Measurements from ENCODE around the gene KHDC1.
"Not testable (repeated sequence)": the region's sequence is repeated elsewhere in the genome, so short reads cannot be mapped to it uniquely, and the experiment has no call there.

The KHDC1 gene

GRCh38 chr6:73248192-73248903 is 14.6 kb downstream of the KHDC1 start:
- DNase-seq = no peak

GRCh38 chr6:73242001-73242400 is 21.0 kb downstream of the KHDC1 start:
- DNase-seq = no peak

- DNase-seq = no peak
Observed at GRCh38 chr6:73240730-73241129, 22.3 kb downstream of the KHDC1 start.

- no peak for DNase-seq
Observed at GRCh38 chr6:73236144-73236750, 26.7 kb downstream of the KHDC1 start.

GRCh38 chr6:73234733-73235132 is 28.3 kb downstream of the KHDC1 start:
- DNase-seq = no peak

GRCh38 chr6:73233971-73234370 is 29.0 kb downstream of the KHDC1 start:
- not testable (repeated sequence) for DNase-seq

GRCh38 chr6:73233048-73233447 is 29.9 kb downstream of the KHDC1 start:
- DNase-seq = no peak

GRCh38 chr6:73231986-73232391 is 31.0 kb downstream of the KHDC1 start:
- no peak for DNase-seq

- DNase-seq = no peak
Observed at GRCh38 chr6:73227606-73228255, 35.3 kb downstream of the KHDC1 start.

GRCh38 chr6:73225396-73225795 is 37.6 kb downstream of the KHDC1 start, which contains the start of gene KHDC1L:
KHDC1L (minus strand) TSS chr6:73225496; CDS start chr6:73225408, 88 bp downstream.
- DNase-seq = no peak

GRCh38 chr6:73216859-73217258 is 46.1 kb downstream of the KHDC1 start:
- no peak for DNase-seq

- no peak for DNase-seq
Observed at GRCh38 chr6:73209117-73209516, 53.9 kb downstream of the KHDC1 start.

GRCh38 chr6:73207221-73207837 is 55.7 kb downstream of the KHDC1 start:
- no peak for DNase-seq

- DNase-seq = no peak
Observed at GRCh38 chr6:73204252-73204651, 58.7 kb downstream of the KHDC1 start.

- DNase-seq = no peak
Observed at GRCh38 chr6:73203098-73203497, 59.9 kb downstream of the KHDC1 start.

- no peak for DNase-seq
Observed at GRCh38 chr6:73200735-73201134, 62.3 kb downstream of the KHDC1 start.

GRCh38 chr6:73200247-73200646 is 62.7 kb downstream of the KHDC1 start:
- DNase-seq = no peak

- DNase-seq = no peak
Observed at GRCh38 chr6:73194744-73195143, 68.3 kb downstream of the KHDC1 start.

- DNase-seq = not testable (repeated sequence)
Observed at GRCh38 chr6:73193302-73193701, 69.7 kb downstream of the KHDC1 start.
